A673 (cell line): ENCODE measurements around the gene MUC12.

ENCODE experiments used
- EZH2 ChIP-seq: fragments of 200-600 bp; sonication (generic); IDR thresholded peaks from 2 replicates; pipeline ENCODE4 v1.6.1; 2017; ENCODE audit warnings: borderline replicate concordance, low read depth, mild to moderate bottlenecking, mixed read lengths, antibody characterized with exemption, low read length; ENCODE audit not compliant: poor library complexity, severe bottlenecking
- TF ChIP-seq, protein P1 (sequence below): fragments of 300-800, 200-600 bp; sonication (generic); conservative IDR thresholded peaks from 2 replicates; pipeline ENCODE4 v1.5.1; 2017; ENCODE audit warnings: low read depth, mild to moderate bottlenecking, antibody characterized with exemption, low read length, moderate library complexity, mixed read lengths

DNA sequence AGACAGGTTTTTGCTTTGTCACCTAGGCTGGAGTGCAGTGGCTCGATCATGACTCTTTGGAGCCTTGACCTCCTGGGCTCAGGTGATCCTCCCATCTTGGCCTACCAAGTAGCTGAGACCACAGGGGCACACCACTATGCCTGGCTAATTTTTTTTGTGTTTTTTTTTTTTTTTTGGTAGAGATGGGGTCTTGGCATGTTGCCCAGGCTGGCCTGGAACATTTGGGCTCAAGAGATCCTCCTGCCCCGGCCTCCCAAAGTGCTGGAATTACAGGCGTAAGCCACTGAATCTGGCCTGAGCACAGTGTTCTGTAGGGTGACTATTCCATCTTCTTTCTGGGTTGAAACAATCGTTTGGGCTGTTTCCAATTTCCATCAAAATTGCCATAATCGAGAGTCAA lies 21.6 kb upstream of the MUC12 start:
- TF ChIP-seq, protein P1, sequence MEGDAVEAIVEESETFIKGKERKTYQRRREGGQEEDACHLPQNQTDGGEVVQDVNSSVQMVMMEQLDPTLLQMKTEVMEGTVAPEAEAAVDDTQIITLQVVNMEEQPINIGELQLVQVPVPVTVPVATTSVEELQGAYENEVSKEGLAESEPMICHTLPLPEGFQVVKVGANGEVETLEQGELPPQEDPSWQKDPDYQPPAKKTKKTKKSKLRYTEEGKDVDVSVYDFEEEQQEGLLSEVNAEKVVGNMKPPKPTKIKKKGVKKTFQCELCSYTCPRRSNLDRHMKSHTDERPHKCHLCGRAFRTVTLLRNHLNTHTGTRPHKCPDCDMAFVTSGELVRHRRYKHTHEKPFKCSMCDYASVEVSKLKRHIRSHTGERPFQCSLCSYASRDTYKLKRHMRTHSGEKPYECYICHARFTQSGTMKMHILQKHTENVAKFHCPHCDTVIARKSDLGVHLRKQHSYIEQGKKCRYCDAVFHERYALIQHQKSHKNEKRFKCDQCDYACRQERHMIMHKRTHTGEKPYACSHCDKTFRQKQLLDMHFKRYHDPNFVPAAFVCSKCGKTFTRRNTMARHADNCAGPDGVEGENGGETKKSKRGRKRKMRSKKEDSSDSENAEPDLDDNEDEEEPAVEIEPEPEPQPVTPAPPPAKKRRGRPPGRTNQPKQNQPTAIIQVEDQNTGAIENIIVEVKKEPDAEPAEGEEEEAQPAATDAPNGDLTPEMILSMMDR = no peak
- TF ChIP-seq EZH2 = no peak
